ENCODE measurements around the gene TMEM132E. TPM values are rescaled to one million over a fixed set of nuclear protein-coding genes. Genes with fewer than 3 reads are reported as not detected.

The TMEM132E gene
- total RNA-seq, 1 donor from 2014 or later = not detected

DNA sequence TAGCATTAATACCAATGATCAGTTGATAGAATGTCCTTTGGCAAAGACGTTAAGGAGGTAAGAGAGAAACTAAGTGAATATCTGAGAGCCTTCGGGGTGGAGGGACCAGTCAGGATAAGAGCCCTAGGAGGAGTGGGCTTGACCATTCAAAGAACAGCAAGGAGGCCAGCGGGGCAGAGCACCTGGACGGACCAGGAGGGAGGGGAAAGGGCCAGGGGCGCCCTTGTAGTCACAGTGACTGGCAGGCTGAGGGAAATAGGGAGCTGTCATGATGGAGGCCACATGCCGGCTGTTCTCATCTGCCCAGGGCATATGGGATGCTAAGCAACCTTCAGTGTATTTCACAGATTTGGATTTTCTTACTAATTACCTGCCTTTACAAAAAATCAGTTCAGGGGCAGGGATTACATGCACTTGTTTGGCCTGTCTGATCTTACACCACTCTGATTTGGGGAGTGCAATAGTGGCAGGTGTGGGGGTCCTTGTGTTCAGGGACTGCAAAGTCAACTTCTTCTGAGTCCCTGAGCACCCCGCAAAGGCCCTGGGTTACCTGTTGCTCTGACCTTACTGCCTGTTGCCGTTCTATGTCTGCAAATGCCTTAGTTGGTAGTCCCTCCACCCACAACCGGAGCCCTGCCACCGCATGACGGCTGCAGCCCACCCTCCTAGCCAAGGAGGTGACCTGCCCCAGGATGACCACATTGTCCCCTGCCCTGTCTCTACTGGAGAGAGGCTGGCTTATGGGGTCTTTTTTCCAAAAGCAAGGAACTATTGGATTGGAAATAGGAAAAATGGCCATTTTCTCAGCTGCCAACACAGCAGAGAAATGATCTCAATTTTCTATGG lies 10.0 kb downstream of the TMEM132E start:
- no peak for ATAC-seq
- DNase-seq = no peak
- intact Hi-C loops (cut with micrococcal nuclease) = no loop called here

DNA sequence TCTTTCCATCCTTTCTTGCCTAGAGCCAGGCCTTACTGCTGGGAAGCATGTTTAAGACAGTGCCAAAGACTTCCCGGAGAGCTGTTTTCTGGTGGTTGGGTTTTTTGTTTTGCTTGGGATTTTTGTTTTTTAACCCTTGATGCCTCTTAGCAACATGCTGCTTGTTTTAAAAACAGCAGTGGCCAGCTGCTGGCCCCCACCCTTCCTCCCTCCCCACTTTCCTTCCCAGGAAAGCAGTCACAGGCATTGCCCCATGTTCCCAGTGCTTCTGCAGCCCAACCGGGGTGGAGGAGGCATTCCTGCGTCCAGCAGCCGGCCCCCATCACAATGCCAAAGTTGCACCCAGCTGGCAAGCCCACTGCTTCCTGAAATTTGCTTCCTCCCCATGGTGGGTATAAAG lies 12.6 kb downstream of the TMEM132E start:
- no peak for ATAC-seq
- intact Hi-C loops (cut with micrococcal nuclease) = no loop called here
- DNase-seq = no peak

DNA sequence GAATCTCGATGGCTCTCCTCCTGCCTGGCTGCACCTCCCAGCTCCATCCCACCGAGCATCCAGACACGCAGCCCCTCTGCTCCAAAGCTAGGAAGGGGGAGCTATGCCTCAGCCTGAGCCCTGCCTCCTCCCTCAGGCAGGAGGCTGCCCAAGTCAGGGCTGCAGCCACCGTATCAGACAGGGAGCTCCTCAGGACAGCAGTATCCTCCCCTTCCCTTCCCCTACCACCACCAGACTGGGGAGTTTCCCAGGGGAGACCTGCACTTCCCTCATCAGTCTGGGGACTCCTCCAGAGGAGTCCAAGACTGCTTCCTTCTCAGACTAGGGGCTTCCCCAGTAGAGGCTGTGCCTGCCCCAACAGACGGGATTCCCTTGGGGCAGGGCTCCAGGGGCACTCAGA lies 17.5 kb downstream of the TMEM132E start:
- ATAC-seq = no peak
- intact Hi-C loops (cut with micrococcal nuclease) = no loop called here
- DNase-seq = no peak

DNA sequence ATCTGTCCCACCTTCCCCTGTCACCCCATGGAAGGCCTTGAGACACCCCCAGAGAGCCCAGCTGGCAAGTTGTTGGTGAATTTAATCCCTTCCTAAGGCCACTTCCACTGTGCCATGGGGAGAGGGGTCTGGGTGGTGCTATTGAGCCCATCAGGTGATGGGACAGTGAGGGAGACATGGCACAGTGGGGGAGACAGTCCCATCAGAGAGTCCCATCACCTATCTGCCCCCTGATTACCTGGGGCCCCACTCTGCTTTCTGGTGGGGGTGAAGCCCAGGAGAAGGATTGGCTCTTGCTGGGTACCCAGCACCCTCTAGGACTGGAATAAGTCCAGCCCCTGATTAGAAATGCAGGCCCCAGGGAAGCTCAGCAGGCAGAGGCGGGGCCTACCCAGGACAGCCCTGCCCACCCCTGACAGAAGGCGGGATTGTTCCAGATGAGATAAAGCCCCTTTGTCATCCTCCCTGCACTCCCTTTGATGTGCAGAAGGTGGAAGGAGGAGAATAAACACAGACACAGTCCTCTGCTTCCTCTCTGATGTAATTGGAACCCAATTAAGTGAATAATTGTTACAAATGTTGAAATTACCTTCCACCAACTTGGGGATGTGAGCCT lies 18.9 kb downstream of the TMEM132E start:
- intact Hi-C loops (cut with micrococcal nuclease) = no loop called here
- ATAC-seq (no peak), DNase-seq (no peak)

DNA sequence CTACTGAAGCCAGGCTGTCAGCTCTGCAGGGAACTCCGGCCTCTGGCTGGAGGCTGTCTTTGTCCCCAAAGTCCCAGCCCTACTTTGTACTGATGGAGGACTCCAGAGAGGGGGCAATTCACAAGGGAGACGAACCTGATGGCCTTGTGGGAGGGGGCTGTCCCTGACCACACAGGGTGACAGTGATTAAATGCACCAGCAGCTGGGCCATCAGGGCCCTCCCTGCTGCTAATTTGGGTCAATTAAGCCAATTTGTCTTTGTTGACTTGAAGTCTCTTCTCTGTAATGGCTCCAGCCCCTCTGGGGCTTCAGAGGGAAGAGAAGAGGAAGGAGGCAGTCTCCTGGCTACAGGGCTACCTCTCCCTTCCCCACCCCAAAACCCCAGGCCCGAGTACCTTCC lies 22.0 kb downstream of the TMEM132E start:
- no peak for ATAC-seq
- intact Hi-C loops (cut with micrococcal nuclease) = no loop called here
- no peak for DNase-seq

DNA sequence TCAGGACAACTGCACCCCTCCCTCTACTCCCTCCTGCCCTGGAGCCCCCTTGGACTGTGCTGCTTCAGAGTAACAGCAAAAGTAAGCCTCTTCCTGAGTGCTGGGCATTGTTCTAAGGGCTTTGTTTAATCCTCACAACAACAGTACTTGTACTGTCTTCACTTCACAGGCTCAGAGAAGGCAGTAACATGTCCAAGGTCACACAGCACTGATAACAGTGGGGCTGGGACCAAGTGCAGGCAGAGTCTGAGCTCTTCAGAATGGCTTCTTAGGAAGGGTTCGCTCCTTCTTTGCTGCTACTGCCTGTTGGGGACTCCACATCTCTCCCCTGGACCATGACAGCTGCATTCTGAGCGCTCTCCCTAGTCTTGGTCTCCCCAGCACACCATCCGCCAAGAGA lies 24.6 kb downstream of the TMEM132E start:
- intact Hi-C loops (cut with micrococcal nuclease) = no loop called here
- DNase-seq = no peak
- ATAC-seq = no peak

DNA sequence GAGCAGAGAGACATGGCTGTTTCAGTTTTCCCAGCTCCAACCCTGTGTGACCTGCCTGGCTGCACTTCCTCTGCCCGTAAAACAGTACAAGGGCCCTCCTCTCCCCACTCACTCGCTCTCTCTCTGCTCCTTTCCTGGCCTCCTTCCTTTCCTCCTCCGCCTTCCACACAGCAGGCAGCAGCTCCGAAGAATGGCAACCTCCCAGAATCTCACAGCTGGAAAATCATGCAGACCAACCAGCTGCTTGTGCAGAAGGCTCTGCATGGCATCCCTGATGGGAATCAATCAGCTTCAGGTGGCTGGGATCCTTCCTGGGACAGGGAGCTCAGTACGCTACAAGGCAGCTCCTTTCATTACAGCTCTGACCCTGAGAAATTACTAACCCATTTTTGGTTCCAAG lies 27.4 kb downstream of the TMEM132E start:
- ATAC-seq (no peak), DNase-seq (no peak)
- intact Hi-C loops (cut with micrococcal nuclease) = no loop called here

DNA sequence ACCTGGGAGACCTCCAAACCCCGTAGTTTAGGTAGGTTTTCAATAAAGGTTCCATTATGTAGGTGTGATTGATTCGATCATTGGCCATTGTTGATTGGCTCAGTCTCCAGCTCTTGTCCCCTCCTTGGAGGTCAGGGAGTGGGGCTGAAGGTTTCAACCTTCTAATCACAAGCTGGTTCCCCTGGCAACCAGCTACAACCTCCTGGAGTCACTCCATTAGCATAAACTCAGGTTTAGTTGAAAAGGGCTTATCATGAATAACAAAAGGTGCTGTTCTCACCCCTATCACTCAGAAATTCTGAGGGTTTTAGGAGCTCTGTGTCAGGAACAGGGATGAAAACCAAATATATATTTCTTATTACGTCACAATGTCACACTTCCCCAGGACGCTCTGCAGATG lies 28.5 kb downstream of the TMEM132E start:
- DNase-seq (no peak), ATAC-seq (no peak)
- intact Hi-C loops (cut with micrococcal nuclease) = no loop called here

DNA sequence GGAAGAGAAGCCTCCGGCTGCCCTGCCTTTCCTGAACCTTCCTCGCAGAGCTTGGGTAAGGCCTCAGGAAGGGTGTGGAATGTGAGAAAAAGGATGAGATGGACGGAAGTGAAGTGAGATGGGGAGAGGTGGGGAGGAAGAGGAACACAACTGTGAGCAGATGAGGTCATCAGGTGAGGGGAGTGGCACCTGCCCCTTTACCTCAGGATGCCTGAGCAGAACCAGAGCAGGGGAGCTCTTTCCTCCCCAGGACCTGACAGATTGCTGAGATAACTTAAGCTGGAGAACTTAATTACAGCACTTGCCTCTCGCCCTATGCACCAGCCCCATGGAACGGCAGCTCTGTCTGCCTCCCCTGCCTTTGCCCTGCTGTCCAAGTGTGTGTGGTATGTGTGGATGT lies 29.8 kb downstream of the TMEM132E start:
- intact Hi-C loops (cut with micrococcal nuclease) = no loop called here

DNA sequence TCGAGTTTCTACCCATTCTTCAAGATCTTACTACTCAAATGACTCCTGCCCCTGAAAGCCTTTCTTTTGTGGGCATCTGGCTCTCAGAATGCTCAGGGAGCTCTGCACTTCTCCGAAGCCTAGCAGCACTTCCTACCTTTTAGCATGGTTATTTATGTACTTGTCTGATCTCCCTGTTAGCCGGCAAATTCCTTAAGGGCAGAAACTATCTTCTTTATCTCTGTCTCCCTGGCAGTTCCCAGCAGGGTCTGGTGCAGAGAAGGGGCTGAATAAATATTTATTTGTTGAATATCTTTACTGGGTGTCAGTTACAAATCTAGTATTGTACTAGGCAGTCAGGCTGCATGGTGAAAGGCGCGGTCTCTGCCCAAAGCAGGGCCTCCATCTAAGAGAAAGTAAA lies 30.7 kb downstream of the TMEM132E start:
- DNase-seq (no peak), ATAC-seq (no peak)
- intact Hi-C loops (cut with micrococcal nuclease) = no loop called here

More for the DNA sequence above, 29.8 kb downstream of the TMEM132E start:
- DNase-seq (no peak), ATAC-seq (no peak)

DNA sequence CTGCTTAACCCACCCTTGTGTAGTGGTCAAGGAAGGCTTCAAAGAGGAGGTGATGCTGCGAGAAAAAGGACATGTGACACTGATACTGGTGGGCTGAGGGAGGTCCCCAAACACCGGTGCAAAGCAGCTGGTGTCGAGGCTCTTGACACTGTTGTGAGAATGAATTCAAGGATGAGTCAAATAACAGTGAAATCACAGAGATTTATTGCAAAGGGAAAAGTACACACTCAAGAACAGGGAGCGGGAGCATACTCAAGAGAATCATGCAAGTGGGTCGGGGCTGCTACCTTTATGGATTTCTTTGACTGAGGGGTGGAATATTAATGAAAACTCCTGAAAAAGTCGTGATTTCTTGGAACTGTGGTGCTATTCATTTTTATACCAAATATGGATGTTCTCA lies 31.1 kb downstream of the TMEM132E start:
- no peak for DNase-seq
- intact Hi-C loops (cut with micrococcal nuclease) = no loop called here
- ATAC-seq = no peak

DNA sequence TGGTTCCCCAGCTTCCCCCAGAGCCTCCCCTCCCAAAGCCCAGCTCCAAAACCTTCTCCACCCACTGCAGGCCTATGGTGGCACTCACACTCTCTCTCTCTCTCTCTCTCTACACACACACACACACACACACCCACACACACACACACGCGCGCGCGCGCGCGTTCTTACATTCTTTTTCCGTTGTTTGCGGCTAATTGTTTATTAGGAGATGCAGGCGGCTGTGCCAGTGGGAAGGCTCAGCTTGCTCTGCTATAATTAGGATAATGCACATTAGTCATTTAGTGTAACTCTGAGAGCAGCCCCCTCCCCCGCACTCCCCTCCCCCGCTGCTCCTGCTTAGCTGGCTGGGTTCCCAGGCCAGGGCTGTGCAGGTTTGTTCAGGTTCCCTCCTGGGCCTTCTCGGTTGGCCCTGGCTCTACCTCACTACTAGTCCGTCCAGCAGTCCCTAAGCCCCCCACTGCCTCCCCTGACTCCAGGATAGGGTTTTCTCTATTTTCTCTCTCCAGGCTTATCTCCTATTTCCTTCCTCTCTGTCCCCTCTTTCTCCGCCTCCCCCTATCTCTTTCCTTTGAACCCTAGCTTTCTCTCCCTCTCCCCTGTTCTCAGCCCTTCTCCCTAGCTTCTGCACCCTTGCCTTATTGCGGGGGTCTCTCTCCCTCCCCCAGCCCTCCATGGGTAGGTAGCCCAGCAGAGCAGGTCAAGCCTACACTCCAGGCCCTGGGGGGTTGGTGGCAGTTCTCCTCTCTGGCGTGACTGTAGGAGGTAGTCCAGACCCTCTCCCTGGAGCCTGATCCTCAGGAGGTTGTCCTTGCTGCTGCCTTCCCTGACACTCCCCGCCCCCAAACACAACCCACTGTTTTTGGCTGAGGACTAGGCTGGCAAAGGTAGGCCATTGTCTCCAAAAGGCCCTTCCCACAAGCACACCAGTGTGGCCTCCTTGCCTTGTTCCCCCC lies 34.0 kb downstream of the TMEM132E start:
- intact Hi-C loops (cut with micrococcal nuclease) = no loop called here
- no peak for DNase-seq
- ATAC-seq = no peak

DNA sequence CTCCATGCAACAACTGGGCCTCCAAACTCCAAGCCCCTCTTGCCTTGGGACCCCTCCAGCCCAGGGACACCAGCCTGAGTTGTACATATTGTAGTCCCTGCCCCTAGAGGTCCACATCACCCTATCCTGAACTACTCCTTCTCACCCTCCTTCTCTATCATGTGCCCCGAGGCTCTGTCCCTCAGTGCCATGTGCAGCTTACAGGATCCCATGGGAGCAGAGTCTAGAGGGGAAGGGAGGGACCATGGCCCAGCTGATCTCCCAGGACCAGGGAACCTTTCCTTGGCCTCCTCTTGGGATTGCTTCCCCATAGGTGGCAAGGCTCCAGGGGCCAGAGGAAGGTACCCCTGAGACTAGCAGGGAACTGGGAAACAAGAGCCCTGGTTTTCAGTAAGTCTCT lies 35.3 kb downstream of the TMEM132E start:
- DNase-seq (no peak), ATAC-seq (no peak)
- intact Hi-C loops (cut with micrococcal nuclease) = no loop called here

DNA sequence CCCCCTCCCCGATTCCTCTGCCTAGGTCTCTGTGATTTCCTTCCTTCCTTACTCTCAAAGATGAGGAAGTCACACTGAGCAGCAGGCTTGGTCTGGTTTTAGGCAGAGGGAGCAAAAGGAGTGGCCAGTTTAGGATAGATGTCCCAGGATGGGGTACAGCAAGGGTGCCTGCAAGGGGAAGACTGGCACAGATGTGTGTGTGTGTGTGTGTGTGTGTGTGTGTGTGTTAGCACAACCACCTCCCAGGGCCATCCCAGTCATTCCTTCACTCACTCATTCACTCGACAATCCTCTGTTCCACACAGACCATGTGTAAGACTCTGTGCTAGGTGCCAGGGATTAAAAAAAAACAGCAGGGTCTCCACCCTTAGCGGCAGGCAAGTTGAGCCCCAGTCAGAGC lies 35.9 kb downstream of the TMEM132E start:
- no peak for ATAC-seq
- intact Hi-C loops (cut with micrococcal nuclease) = no loop called here
- DNase-seq = no peak

DNA sequence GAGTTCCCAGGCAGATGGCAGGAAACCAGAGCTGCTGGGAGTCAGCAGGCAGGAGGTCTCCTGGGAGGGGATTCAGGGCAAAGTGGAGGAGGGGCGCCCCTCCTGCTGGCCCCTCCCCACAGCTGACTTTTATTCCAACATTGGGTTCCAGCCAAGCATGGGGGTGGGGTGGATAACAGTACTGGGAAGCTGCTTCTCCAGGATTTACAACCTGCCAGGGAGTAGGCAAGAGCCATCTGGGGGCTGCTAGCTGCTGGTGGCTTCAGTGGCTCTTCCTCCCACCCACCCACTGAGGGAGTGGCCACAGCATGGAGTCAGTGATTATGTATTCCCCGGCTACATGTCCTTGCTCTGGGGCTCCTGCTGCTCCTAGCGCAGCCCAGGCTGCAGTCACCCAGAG lies 36.8 kb downstream of the TMEM132E start:
- no peak for DNase-seq
- intact Hi-C loops (cut with micrococcal nuclease) = no loop called here
- ATAC-seq = no peak

DNA sequence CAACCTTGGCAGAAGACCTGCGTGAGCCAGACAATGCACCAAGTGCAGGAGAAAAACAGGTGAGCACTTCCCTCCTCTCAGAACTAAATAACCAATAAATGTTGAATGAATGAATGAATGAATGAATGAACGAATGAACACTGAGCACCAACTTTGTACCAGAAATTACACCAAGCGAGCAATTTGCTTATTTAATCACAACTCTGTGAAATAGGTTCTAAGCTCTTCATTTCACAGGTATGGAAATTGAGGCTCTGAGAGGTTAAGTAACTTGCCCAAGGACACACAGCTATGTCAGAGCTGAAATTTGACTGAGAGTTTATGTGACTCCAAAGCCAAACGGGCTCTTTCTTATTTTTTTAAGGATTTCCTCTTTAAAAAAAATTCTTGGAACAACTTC lies 38.0 kb downstream of the TMEM132E start:
- DNase-seq = no peak
- no peak for ATAC-seq
- intact Hi-C loops (cut with micrococcal nuclease) = no loop called here

DNA sequence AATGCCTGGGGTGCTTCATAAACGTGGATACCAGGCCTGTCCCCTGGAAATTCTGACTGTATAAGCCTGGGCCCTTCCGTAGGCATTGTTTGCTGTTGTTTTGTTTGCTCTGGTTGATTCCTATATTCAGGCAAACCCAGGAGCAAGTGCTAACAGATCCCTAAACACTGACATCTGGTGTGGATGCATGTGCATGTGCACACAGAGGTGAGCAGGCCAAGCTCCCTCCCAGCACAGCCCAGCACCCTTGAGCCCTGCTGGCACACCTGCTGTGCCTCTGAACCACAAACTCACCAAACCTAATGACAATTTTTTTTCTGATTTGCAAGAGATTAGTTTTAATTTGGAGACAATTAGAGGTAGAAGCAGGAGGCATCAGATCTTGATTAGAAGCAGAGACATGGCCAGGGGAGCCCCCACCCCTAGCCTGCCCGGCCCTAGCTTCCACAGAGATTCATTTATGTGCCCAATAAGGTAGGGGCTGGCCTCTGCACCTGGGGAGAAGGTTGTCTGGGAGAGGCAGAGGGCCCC lies 40.4 kb downstream of the TMEM132E start:
- DNase-seq (no peak), ATAC-seq (no peak)
- intact Hi-C loops (cut with micrococcal nuclease) = no loop called here

DNA sequence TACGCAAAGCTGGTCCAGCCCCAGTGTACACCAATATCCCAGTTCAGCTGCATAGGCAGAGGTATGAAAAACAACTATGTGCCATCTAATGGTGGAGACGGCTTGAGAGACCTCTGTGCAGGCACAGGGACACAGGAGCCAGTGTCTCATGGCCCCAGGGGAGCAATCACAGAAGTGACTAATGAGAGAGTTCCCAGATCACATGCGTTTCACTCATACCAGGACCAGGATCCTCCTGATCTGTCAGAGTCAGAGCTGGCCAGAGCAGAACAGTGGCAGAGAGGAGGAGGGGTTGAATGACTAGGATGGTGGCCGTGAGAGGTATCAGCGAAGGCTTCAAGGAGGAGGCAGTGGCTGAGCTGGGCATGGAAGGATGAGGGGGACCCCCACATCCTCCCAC lies 41.1 kb downstream of the TMEM132E start:
- ATAC-seq (no peak), DNase-seq (no peak)
- intact Hi-C loops (cut with micrococcal nuclease) = no loop called here

DNA sequence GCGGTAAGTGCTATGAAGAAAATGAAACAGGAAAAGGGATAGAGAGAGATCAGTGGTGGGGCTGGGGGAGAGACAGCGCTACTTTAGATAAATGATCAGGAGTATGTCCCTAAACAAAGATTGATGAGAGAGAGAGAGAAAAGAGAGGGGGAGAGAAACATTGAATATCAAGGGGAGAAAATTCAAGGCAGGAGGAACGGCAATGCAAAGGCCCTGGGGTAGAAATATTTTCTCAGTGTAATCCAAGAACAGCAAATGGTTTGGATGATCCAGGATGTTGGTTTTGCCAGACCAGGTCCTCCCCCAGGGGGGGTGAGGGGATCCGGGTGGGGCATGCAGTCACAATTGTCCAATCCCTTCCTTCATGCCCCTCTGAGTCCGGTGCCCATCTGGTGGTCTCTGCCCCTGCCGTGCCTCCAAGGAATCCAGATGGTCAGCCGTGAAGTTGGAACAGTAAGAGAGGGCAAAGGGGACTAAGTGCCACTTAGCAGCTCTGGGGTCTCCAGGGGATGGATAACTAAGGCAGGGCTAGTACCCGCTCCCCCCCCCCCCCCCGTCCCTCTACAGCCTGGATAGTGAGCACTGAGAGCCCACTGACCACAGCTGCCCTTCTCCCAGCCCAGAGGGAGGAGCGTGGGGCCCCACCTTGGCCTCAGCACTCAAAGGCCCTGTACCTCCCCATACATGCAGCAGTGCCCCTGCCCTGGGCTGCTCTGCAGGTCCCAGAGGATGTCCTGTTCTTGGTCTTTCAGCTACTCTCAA lies 43.7 kb downstream of the TMEM132E start:
- intact Hi-C loops (cut with micrococcal nuclease) = no loop called here
- DNase-seq = no peak
- no peak for ATAC-seq
